Muscle layer of colon (tissue), 2 donors: ENCODE data around the gene COA3.
A peak's percentile ranks its signal among the peaks of the same experiment; 100 is the strongest.
"Not testable (repeated sequence)": the region's sequence is repeated elsewhere in the genome, so short reads cannot be mapped to it uniquely, and the experiment has no call there.

ENCODE experiments used
- H3K27ac ChIP-seq: one replicate; pipeline ENCODE4 v1.7.0; 2013; ENCODE audit warnings: low read depth, mild to moderate bottlenecking, low read length, moderate library complexity
- H3K27me3 ChIP-seq, 2 donors: one replicate each; pipeline ENCODE4 v1.7.0; 2013; ENCODE audit warnings: low read length in 2 of 2, mild to moderate bottlenecking in 2 of 2; ENCODE audit not compliant: insufficient read depth in 2 of 2, control insufficient read depth in 1 of 2
- H3K36me3 ChIP-seq: one replicate; pipeline ENCODE4 v1.7.0; 2013; ENCODE audit warnings: mild to moderate bottlenecking, low read length; ENCODE audit not compliant: insufficient read depth
- H3K4me1 ChIP-seq: one replicate; pipeline ENCODE4 v1.7.0; 2013; ENCODE audit warnings: mild to moderate bottlenecking, low read length; ENCODE audit not compliant: insufficient read depth
- H3K4me3 ChIP-seq, 2 donors: one replicate each; pipeline ENCODE4 v1.7.0; 2013; ENCODE audit warnings: low read length in 2 of 2, low read depth in 1 of 2, mild to moderate bottlenecking in 1 of 2, moderate library complexity in 1 of 2
- H3K9ac ChIP-seq: one replicate; pipeline ENCODE4 v1.7.0; 2013; ENCODE audit warnings: low read length
- H3K9me3 ChIP-seq: one replicate; pipeline ENCODE4 v1.7.0; 2013; ENCODE audit warnings: mild to moderate bottlenecking, low read length
- donor health status: abdominal sarcoma.
- donor health status: Adenocarcinoma of cecum.

COA3 gene

DNA sequence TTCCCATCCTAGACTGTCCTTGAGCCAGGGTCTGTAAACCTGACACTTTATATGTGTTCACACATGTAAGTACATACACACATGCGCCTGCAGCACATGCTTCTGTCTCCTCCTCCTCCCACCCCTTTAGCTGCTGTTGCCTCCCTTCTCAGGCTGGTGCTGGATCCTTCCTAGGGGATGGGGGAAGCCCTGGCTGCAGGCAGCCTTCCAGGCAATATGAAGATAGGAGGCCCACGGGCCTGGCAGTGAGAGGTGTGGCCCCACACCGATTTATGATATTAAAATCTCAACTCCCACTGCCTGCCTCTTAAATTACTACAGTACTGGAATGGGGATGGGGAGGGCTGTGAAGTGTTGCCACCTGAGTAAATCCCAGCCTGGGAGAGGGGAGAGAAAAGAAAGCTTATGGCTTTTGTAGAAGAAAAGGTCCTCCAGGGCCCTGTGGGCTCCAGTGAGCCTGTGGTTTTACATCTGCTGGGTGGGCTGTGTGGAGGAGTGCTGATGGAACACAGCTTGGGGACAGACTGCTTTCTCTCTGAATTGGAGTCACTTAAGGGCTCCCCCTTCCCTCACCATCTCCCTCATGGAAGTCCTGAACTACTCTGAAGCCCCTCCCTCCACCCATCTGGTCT, 19.1 kb downstream of the COA3 start:
- Histone ChIP-seq H3K27ac (no peak overlapping the region), H3K36me3 (peaks cover 37% of the 10 kb centered on the region), H3K4me3 (no peak overlapping the region), H3K9ac (no peak overlapping the region), H3K27me3 (peaks cover 33 to 44% of the 10 kb centered on the region in 2 donors), H3K4me1 (peaks cover 10% of the 10 kb centered on the region), H3K9me3 (no peaks in the 10 kb centered on the region)

DNA sequence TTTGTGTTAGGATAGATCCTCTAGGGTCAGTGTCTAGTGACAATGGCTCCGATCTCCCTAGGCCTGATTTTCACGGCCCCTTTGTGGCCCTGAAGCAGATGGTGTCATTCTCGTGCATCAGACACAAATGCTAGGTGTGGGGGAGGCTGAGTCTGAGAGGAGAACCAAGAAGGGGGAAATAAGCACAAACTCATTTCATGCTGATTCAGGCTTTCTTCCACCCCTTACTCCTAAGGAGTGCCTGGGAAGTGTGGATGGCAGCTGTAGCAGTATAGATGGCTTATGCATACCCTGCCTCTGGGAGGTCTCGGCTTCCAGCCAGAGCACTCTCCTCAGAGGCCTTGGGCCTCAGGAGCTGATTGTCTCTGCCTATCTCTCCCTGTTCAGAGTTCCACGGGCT, 19.9 kb downstream of the COA3 start:
- Histone ChIP-seq H3K4me1 (peaks cover 17% of the 10 kb centered on the region), H3K36me3 (peaks cover 37% of the 10 kb centered on the region), H3K27ac (no peak overlapping the region), H3K4me3 (no peak overlapping the region), H3K27me3 (peaks cover 25 to 35% of the 10 kb centered on the region in 2 donors), H3K9ac (no peak overlapping the region), H3K9me3 (no peaks in the 10 kb centered on the region)

DNA sequence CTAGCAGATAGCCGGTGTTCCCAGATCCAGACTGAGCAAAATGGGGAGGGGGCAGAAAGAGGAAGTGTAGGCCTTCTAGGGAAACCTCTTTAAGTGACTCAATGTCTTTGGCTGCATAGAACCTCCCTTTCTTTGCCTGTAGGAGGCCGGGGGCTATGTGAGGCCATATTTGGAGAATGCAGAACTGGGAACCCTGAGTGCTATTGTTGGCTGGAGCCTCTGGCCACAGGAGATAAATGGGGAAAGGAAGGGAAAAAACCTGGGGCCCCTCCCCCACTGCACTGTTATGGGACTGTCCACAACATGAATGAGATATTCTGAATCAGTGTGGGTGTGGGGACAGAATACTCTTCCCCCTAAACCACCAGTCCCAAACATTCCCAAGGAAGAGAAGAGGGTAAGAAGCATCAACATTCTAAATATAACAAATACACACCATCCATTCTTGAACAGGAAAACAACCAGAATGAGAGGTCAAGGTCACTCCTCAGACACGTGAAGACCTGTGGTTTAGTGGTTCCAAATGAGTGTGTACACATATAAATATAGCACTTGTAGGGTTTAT, 22.9 kb downstream of the COA3 start:
- H3K9ac ChIP-seq, result no peak overlapping the region
- peaks cover 0 to 6% of the 10 kb centered on the region in 2 donors for H3K27me3 ChIP-seq
- H3K9me3 ChIP-seq, result no peaks in the 10 kb centered on the region
- no peak overlapping the region for H3K27ac ChIP-seq
- no peak overlapping the region for H3K4me3 ChIP-seq
- H3K4me1 ChIP-seq, result peaks cover 13% of the 10 kb centered on the region
- H3K36me3 ChIP-seq, result peaks cover 37% of the 10 kb centered on the region

DNA sequence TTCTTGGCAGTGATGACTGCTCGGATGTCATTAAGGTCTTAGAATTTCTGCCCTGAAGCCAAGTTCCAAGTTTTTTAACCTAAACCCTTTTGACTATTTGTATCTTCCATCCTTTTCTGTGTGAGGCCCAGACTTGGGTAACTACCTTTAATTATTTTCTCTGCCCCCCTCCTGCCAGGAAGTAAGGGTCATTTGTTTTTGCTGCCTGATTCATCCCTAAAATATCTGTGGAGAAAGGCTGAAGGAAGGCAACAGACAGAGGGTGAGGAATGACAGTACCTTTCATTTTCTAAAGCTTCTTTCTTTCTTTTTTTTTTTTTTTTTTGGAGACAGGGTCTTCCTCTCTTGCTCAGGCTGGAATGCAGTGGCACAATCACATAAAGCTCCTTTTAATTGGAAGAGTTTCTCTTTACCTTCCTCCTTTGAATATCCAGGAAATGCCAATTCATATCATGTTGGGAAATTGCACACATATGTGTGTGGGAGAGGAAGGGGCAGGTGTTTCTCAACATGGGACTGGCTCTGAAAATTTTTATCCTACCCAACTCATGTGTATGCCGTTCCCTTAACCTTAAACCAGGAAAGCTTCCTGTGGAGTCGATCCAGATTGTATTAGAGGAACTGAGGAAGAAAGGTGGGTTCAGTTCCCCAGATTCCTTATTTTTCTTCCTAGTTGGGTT, 24.3 kb downstream of the COA3 start:
- peaks cover 31% of the 10 kb centered on the region for H3K36me3 ChIP-seq
- no peaks in the 10 kb centered on the region for H3K27me3 ChIP-seq
- peak overlapping the region; percentile 89 for H3K9ac ChIP-seq
- no peaks in the 10 kb centered on the region for H3K9me3 ChIP-seq
- H3K27ac ChIP-seq, result no peak overlapping the region
- peaks cover 7% of the 10 kb centered on the region for H3K4me1 ChIP-seq
- H3K4me3 ChIP-seq, result peak overlapping the region in 1 of 2 donors; percentile 82

DNA sequence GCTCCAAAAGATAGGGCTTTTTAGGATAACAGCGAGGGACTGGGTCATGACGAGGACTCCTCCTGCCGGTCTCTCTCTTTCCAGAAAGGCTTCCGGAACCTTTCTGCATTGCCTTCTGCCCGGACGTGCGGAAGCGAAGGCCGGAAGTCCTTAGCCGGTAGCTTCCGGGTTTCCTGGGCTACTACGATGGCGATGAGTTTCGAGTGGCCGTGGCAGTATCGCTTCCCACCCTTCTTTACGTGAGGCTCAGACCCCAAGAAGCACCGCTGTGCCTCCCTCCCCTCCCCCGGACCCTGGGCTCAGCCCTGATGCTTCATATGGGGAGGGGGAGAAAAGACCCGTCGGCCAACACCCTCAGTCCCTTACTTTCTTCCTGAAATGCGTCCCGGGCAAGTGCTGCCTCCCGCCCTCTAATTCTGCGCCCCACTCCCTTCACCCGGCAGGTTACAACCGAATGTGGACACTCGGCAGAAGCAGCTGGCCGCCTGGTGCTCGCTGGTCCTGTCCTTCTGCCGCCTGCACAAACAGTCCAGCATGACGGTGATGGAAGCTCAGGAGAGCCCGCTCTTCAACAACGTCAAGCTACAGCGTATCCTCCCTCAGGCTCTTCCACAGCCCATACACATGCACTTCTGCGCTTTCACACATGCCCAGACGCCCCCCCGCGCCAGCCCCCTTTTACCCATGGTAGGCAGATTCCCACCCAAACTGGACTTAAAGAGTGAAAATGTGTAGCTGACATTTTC, 25.0 kb downstream of the COA3 start, which contains the start of gene VPS25:
TSS of gene VPS25 (plus strand) at position 160 of the 746 bp plus-strand sequence. CDS start at position 187, 27 bp downstream.
- Histone ChIP-seq H3K27ac (peak within 1 kb of the TSS; percentile 92), H3K4me3 (peak within 1 kb of the TSS; percentile 60 to 82)

DNA sequence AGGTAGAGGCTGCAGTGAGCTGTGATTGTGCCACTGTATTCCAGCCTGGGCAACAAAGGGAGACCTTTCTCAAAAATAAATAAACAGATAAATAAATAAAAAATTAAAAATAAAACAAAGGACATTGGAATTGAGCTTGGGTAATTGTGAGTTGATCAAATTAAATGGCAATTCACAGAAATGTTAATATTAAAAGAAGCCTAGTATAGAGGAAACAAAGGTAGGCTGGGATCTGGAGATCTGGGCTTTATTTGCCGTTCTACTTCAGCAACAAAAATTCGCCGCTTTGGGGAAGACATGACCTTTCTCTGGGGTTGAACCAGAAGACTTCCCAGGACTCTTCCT, 25.6 kb downstream of the COA3 start:
- H3K9me3 ChIP-seq, result no peaks in the 10 kb centered on the region
- H3K27ac ChIP-seq, result peak overlapping the region; percentile 92
- H3K27me3 ChIP-seq, result no peaks in the 10 kb centered on the region
- peak overlapping the region; percentile 89 for H3K9ac ChIP-seq
- peaks cover 7% of the 10 kb centered on the region for H3K4me1 ChIP-seq
- peaks cover 20% of the 10 kb centered on the region for H3K36me3 ChIP-seq
- peak overlapping the region; percentile 60 to 82 for H3K4me3 ChIP-seq

More for the DNA sequence above, 25.0 kb downstream of the COA3 start, which contains the start of gene VPS25:
- Histone ChIP-seq H3K9me3 (no peaks in the 10 kb centered on the region), H3K27me3 (no peaks in the 10 kb centered on the region), H3K36me3 (peaks cover 24% of the 10 kb centered on the region), H3K4me1 (peaks cover 7% of the 10 kb centered on the region), H3K9ac (peak within 1 kb of the TSS; percentile 89)

DNA sequence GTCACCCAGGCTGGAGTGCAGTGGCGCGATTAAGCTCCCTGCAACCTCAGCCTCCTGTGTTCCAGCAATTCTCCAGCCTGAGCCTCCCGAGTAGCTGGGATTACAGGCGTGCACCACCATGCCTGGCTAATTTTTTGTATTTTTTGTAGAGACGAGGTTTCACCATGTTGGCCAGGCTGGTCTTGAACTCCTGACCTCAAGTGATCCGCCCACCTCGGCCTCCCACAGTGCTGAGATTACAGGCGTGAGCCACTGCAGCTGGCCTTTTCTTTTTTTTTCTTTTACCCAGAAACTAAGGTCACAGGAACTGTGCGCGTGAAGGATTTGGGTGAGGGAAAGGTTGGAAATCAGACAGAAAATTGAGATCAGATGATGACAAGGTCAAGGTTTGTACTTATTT, 28.5 kb downstream of the COA3 start:
- H3K36me3 ChIP-seq, H3K4me1 ChIP-seq, H3K27ac ChIP-seq, H3K9me3 ChIP-seq, H3K9ac ChIP-seq, H3K27me3 ChIP-seq, H3K4me3 ChIP-seq: not testable (repeated sequence)

DNA sequence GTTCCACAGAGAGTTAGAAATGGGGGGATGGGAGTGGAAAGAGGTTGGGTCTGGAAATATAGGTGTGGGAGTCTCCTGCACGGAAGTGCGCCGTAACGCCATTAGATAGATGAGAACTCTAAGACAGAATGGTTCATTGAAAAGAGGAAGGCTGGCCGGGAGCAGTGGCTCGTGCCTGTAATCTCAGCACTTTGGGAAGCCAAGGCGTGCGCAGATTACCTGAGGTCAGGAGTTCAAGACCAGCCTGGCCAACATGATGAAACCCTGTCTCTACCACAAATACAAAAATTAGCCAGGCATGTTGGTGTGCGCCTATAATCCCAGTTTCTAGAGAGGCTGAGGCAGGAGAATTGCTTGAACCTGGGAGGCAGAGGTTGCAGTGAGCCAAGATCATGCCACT, 30.5 kb downstream of the COA3 start:
- H3K9me3 ChIP-seq, H3K4me3 ChIP-seq, H3K27me3 ChIP-seq, H3K36me3 ChIP-seq, H3K27ac ChIP-seq, H3K4me1 ChIP-seq, H3K9ac ChIP-seq: not testable (repeated sequence)

DNA sequence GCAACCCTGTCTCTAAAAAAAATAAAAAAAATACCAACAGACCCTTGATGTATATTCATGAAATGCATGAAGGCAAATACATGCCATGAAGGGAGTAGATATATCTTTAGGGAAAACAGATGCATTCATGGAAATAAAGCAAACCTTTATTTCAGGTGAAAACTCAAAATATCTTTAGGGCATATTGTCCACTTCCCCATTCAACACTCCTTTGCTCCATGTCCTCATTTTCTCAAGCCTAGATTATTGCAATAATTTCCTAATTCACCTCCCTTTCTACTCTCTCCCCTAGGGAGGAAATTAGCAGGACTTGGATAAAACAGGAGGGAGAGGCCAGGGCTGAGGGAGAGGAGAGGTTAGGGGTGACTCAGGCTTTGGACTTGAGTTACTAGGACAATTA, 31.0 kb downstream of the COA3 start:
- Histone ChIP-seq H3K9me3 (no peaks in the 10 kb centered on the region), H3K36me3 (no peaks in the 10 kb centered on the region), H3K27me3 (peaks cover 0 to 1% of the 10 kb centered on the region in 2 donors), H3K27ac (no peak overlapping the region), H3K4me3 (no peak overlapping the region), H3K9ac (no peak overlapping the region), H3K4me1 (no peaks in the 10 kb centered on the region)

DNA sequence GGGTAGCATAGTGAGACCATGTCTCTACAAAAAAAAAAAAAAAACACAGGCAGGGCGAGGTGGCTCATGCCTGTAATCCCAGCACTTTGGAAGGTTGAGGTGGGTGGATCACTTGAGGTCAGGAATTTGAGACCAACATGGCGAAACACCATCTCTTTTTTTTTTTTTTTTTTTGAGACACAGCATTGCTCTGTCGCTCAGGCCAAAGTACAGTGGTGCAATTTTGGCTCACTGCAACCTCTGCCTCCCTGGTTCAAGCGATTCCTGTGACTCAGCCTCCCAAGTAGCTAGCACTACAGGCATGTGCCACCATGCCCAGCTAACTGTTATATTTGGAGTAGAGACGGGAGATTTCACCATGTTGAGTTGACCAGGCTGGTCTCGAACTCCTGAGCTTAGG, 32.4 kb downstream of the COA3 start:
- no peaks in the 10 kb centered on the region for H3K36me3 ChIP-seq
- no peak overlapping the region for H3K9ac ChIP-seq
- no peak overlapping the region for H3K4me3 ChIP-seq
- peaks cover 5 to 15% of the 10 kb centered on the region in 2 donors for H3K27me3 ChIP-seq
- H3K4me1 ChIP-seq, result no peaks in the 10 kb centered on the region
- no peak overlapping the region for H3K27ac ChIP-seq
- H3K9me3 ChIP-seq, result no peaks in the 10 kb centered on the region

DNA sequence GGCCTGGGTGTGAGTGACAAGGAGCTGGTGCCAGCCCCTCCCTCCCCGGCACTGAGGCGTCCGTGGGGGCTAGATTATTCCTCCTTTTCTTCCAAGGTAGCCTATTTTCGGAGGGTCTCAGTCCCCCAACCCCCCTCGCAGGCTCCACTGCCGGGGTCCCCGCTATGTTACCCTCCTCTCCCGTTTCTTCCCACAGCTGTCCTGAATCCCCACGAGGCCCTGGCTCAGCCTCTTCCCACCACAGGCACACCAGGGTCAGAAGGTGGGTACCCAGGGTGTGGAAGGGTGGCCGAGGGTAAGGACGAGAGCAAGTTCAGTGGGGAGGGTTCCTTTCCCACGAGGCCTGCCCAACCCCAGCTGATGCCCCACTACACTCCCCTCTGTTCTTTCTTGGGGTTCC, 36.9 kb downstream of the COA3 start:
- Histone ChIP-seq H3K36me3 (no peaks in the 10 kb centered on the region), H3K9ac (no peak overlapping the region), H3K27me3 (peaks cover 5 to 22% of the 10 kb centered on the region in 2 donors), H3K27ac (no peak overlapping the region), H3K4me1 (no peaks in the 10 kb centered on the region), H3K4me3 (peak overlapping the region in 1 of 2 donors; percentile 23), H3K9me3 (no peaks in the 10 kb centered on the region)
